GM21737 (cell line): ENCODE results near the gene IL1RAPL1.

Source experiments
- ATAC-seq: cut with Tn5 transposase; IDR thresholded peaks from one replicate; pipeline ENCODE4 v1.9.1; 2021; ENCODE audit warnings: mild to moderate bottlenecking, moderate library complexity; ENCODE audit not compliant: unreplicated experiment

IL1RAPL1 gene

DNA sequence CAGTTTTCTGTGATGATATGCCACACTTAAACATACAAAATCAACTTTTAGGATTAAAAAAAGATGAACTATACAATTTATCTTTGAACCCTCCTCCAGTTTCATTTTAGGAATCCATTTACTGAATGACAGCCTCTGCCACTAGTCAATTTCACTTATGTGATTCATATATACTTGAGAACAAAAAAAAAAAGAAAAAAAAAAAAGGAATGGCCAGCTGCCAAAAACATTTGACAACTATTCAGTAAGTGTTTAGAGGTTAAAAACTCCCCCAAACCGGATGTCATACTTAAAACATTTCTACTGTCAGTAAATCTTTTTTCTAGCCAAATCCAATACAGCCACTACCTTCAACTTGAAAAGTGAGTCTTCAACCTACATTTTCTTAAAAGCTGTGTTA lies 1361.4 kb downstream of the IL1RAPL1 start:
- ATAC-seq = no peak

DNA sequence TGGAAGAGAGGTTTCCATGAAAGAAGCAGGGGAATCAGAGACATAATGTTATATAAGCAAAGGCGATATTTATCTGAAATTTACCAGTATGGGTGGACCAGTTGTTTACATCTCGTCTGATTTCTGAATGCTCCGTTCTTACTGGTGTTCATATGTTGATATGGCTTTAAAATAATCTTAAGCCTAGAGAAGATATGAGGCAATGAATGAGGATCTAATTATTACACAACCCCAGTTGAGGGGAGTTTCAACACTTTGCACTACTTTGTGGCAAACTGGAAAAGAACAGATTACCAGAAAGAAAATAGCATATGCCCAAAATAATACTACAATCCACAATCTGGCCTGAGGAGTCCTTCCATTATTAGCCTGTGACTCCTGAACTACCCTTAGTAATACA lies 1364.8 kb downstream of the IL1RAPL1 start:
- no peak for ATAC-seq

GRCh38 chrX:29962061-29962460 lies 1374.8 kb downstream of the IL1RAPL1 start:
- ATAC-seq = no peak

DNA sequence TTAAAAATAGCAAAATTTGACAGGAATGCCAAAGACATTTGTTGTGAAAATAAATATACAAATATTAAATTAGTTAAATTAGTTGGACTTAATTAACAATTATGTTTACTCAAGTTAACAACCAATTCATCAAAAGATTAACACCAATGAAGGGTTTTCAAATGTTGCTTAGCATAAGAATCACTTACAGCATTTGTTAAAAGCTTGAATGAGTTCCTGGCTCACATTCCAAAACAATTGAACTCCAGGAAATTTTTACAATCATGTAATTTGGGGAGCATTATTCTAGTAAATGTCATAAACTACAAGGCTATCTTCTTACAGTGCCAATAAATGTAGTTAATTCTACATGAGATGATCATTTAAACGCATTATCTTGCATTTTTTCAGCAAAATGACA lies 1378.4 kb downstream of the IL1RAPL1 start:
- no peak for ATAC-seq

DNA sequence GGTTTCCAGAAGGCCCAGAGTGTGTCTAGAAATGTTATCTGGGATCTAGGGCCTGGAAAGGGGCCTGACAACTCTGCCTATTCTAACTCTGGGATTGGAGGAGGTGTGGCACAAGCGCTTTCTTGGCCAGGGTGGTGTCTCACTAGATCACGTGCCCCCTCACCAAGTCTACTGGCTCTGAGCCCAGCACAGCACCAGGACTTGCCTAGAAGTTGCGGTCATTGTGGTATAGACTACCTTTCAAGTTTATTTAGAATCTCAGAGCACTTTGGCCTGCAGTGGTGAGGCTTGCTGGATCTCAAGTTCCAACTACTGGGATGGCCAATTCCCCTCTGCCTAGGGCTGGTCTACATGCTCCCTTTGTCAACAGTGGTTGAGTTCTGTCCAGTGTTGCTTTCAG lies 1404.8 kb downstream of the IL1RAPL1 start:
- no peak for ATAC-seq

DNA sequence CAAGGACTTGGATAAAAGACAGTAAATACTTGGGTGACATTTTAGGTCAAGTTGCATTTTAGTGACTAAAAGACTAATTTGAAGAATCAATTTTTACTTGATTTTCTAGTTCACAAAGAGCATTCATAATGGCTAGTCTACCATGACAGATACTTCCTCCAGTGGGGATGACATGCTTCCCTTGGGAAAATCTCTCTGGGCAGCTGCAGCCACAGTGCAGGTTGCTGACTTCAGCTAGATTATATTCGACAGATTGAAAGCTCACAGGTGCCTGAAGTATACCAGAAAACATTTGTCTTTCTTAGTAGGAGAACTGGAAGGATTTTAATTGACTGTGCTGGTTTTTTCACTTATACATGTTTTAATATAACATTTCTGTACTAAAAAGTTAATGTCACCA lies 1418.6 kb downstream of the IL1RAPL1 start:
- ATAC-seq = no peak
